Measurements from ENCODE around the gene PDCD11. TPM values are rescaled to one million over a fixed set of nuclear protein-coding genes. Genes with fewer than 3 reads are reported as not detected.

The PDCD11 gene
- total RNA-seq, 1 experiment from 2014 or later = 78.8 TPM

DNA sequence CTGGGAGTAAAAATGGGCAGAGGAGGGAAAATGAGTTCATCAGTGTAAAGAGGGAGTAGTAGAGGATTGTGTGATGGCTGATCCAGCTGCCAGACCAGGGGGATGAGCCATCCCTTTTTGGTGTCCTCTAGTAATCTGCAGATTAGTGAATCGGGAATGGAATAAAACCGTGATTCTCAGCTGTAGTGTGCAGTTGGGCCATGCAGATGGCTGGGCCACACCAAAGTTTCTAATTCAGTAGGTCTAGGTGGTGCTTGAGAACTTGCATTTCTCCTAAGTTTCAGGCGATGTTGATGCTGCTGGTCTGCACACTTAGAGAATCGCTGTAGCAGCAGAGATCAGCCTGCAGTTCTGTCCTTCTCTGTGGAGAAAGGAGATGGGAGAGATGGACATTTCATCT, 22.7 kb downstream of the PDCD11 start:
- H3K36me3 Mint-ChIP-seq = peaks cover 92% of the 10 kb centered on the region
- no peak for ATAC-seq
- TF ChIP-seq ESRRA (CRISPR knock-in tag; IDR thresholded peaks at IDR 0.05; ENCODE audit: borderline replicate concordance) = no peak
- TF ChIP-seq HMGA2 (CRISPR knock-in tag; IDR thresholded peaks at IDR 0.05) = no peak
- no peak for TF ChIP-seq TCF7 (CRISPR knock-in tag; IDR thresholded peaks at IDR 0.05; ENCODE audit: low read depth)
- no peak overlapping the region for H3K27ac Mint-ChIP-seq
- H3K4me3 Mint-ChIP-seq = no peak overlapping the region
- H3K9me3 Mint-ChIP-seq = no peaks in the 10 kb centered on the region
- no peaks in the 10 kb centered on the region for H3K27me3 Mint-ChIP-seq (ENCODE audit: low read depth)
- ChIA-PET POLR2A (no interaction called here), CTCF (interaction anchor here (0.5 to 1.0 kb wide), 2 partner anchors 32 to 268 kb away, joined by 3 to 6 read pairs; no protein-coding TSS in a partner anchor)
- no peaks in the 10 kb centered on the region for H3K4me1 Mint-ChIP-seq
- no peak for DNase-seq (ENCODE audit: low spot score)

- H3K36me3 Mint-ChIP-seq = peaks cover 82% of the 10 kb centered on the region
- H3K4me3 Mint-ChIP-seq = no peak overlapping the region
- POLR2A ChIA-PET = no interaction called here
- no peaks in the 10 kb centered on the region for H3K4me1 Mint-ChIP-seq
- CTCF ChIA-PET = interaction anchor here (1.6 kb wide), 1 partner anchor 62 kb away, joined by 3 read pairs; no protein-coding TSS in a partner anchor
- ATAC-seq = no peak
- H3K27ac Mint-ChIP-seq = no peak overlapping the region
- no peak for TF ChIP-seq TEAD4 (CRISPR knock-in tag; IDR thresholded peaks at IDR 0.05)
- no peak for TF ChIP-seq ATF6 (CRISPR knock-in tag; IDR thresholded peaks at IDR 0.05)
- TF ChIP-seq ZNF219 (CRISPR knock-in tag; IDR thresholded peaks at IDR 0.05; ENCODE audit: borderline replicate concordance) = no peak
- no peak for TF ChIP-seq HMGXB4 (CRISPR knock-in tag; IDR thresholded peaks at IDR 0.05)
- no peak for TF ChIP-seq FOXP1 (CRISPR knock-in tag; IDR thresholded peaks at IDR 0.05; ENCODE audit: borderline replicate concordance)
- TF ChIP-seq NR3C1 (CRISPR knock-in tag; conservative IDR thresholded peaks at IDR 0.05; ENCODE audit: low read depth) = no peak
- TF ChIP-seq ZNF396 (CRISPR knock-in tag; IDR thresholded peaks at IDR 0.05; ENCODE audit: borderline replicate concordance) = no peak
- TF ChIP-seq ESRRA (CRISPR knock-in tag; IDR thresholded peaks at IDR 0.05; ENCODE audit: borderline replicate concordance) = no peak
- no peak for TF ChIP-seq ATF2 (CRISPR knock-in tag; IDR thresholded peaks at IDR 0.05; ENCODE audit: borderline replicate concordance, low read depth)
- no peak for TF ChIP-seq ETV6 (CRISPR knock-in tag; IDR thresholded peaks at IDR 0.05)
- TF ChIP-seq MAX (CRISPR knock-in tag; IDR thresholded peaks at IDR 0.05) = no peak
- TF ChIP-seq GRHL2 (CRISPR knock-in tag; IDR thresholded peaks at IDR 0.05; ENCODE audit: insufficient replicate concordance, severe bottlenecking) = no peak
- TF ChIP-seq SMAD3 (CRISPR knock-in tag; IDR thresholded peaks at IDR 0.05; ENCODE audit: borderline replicate concordance) = no peak
- no peak for TF ChIP-seq ZBTB21 (CRISPR knock-in tag; IDR thresholded peaks at IDR 0.05; ENCODE audit: borderline replicate concordance)
- no peak for TF ChIP-seq ZNF671 (CRISPR knock-in tag; IDR thresholded peaks at IDR 0.05)
- DNase-seq (ENCODE audit: low spot score) = no peak
- H3K9me3 Mint-ChIP-seq = no peaks in the 10 kb centered on the region
- no peaks in the 10 kb centered on the region for H3K27me3 Mint-ChIP-seq (ENCODE audit: low read depth)
These were observed 27.3 kb downstream of the PDCD11 start for GRCh38 chr10:103423748-103424147.

DNA sequence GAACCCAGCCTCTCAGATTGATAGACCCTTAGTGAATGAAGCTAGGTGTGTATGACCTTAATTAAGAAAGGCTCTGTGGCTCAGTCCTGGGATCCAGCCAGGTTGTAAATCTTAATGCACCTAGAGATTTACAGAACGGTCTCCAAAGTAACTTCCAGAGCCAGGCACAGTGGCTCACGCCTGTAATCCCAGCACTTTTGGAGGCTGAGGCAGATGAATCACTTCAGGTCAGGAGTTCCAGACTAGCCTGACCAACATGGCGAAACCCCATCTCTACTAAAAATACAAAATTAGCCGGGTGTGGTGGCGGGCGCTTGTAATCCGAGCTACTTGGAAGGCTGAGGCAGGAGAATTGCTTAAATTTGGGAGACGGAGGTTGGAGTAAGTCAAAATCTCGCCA, 31.4 kb downstream of the PDCD11 start:
- Mint-ChIP-seq H3K36me3 (peaks cover 77% of the 10 kb centered on the region), H3K9me3 (no peaks in the 10 kb centered on the region), H3K4me1 (no peaks in the 10 kb centered on the region), H3K27ac (no peak overlapping the region), H3K4me3 (no peak overlapping the region), H3K27me3 (ENCODE audit: low read depth) (no peaks in the 10 kb centered on the region)
- ChIA-PET CTCF (no interaction called here), POLR2A (interaction anchor here (0.6 kb wide), 1 partner anchor 187 kb away, joined by 3 read pairs; no protein-coding TSS in a partner anchor)
- DNase-seq (ENCODE audit: low spot score) = no peak
- ATAC-seq = no peak
- TF ChIP-seq CDX4 (CRISPR knock-in tag; IDR thresholded peaks at IDR 0.05; ENCODE audit: borderline replicate concordance) (no peak), TEAD1 (CRISPR knock-in tag; IDR thresholded peaks at IDR 0.05) (no peak), PRRX2 (CRISPR knock-in tag; IDR thresholded peaks at IDR 0.05) (no peak), ZNF121 (CRISPR knock-in tag; IDR thresholded peaks at IDR 0.05) (no peak), NR2C2 (CRISPR knock-in tag; IDR thresholded peaks at IDR 0.05) (no peak), TCF7 (CRISPR knock-in tag; IDR thresholded peaks at IDR 0.05; ENCODE audit: low read depth) (no peak)
- TF ChIP-seq, protein P1, sequence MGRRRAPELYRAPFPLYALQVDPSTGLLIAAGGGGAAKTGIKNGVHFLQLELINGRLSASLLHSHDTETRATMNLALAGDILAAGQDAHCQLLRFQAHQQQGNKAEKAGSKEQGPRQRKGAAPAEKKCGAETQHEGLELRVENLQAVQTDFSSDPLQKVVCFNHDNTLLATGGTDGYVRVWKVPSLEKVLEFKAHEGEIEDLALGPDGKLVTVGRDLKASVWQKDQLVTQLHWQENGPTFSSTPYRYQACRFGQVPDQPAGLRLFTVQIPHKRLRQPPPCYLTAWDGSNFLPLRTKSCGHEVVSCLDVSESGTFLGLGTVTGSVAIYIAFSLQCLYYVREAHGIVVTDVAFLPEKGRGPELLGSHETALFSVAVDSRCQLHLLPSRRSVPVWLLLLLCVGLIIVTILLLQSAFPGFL (CRISPR knock-in tag; IDR thresholded peaks at IDR 0.05; ENCODE audit: borderline replicate concordance) = no peak
